ENCODE results near the gene TMEM101.
"Not testable (repeated sequence)": the region's sequence is repeated elsewhere in the genome, so short reads cannot be mapped to it uniquely, and the experiment has no call there.

The TMEM101 gene

DNA sequence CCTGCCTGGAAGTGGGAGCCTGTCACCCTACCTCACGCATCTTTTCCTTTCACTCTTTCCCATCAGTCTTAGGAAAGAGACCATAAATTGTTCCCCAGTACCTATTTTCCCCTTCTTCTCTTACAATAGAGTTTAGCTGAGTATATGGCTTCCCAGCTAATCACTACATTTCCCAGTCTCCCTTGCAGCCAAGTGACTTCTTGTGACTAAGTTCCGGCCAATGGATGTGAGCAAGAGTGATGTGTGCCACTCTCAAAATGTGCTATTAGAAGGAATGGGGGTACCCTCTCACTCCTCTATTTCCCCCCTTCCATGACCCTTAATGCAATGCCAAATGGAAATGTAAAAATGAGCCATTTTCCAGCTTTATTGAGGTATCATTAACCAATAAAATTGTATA is 52.8 kb downstream of the TMEM101 start:
- no peak overlapping the region for H3K4me3 ChIP-seq (IDR thresholded peaks at IDR 0.05; ENCODE audit: insufficient read depth, low read depth, low read length)
- no peak overlapping the region for H3K9ac ChIP-seq
- H3K36me3 ChIP-seq (ENCODE audit: insufficient read depth) = no peaks in the 10 kb centered on the region
- H3K27ac ChIP-seq = no peak overlapping the region
- H3K27me3 ChIP-seq (ENCODE audit: insufficient read depth, low read depth) = no peaks in the 10 kb centered on the region; the same call in 1 of the 2 replicates
- no peaks in the 10 kb centered on the region for H3K4me1 ChIP-seq (ENCODE audit: low read depth, poor library complexity, severe bottlenecking)
- TF ChIP-seq, protein P1, sequence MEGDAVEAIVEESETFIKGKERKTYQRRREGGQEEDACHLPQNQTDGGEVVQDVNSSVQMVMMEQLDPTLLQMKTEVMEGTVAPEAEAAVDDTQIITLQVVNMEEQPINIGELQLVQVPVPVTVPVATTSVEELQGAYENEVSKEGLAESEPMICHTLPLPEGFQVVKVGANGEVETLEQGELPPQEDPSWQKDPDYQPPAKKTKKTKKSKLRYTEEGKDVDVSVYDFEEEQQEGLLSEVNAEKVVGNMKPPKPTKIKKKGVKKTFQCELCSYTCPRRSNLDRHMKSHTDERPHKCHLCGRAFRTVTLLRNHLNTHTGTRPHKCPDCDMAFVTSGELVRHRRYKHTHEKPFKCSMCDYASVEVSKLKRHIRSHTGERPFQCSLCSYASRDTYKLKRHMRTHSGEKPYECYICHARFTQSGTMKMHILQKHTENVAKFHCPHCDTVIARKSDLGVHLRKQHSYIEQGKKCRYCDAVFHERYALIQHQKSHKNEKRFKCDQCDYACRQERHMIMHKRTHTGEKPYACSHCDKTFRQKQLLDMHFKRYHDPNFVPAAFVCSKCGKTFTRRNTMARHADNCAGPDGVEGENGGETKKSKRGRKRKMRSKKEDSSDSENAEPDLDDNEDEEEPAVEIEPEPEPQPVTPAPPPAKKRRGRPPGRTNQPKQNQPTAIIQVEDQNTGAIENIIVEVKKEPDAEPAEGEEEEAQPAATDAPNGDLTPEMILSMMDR (conservative IDR thresholded peaks at IDR 0.05; ENCODE audit: low read depth, low read length) = no peak
- H4K20me1 ChIP-seq (ENCODE audit: insufficient read depth) = no peaks in the 10 kb centered on the region
- H2AFZ ChIP-seq (ENCODE audit: low read depth) = no peak overlapping the region
- no peaks in the 10 kb centered on the region for H3K79me2 ChIP-seq (ENCODE audit: insufficient read depth, low read depth)
- no peak overlapping the region for H3K4me2 ChIP-seq

GRCh38 chr17:43961292-43961691 is 53.5 kb downstream of the TMEM101 start:
- H3K9ac ChIP-seq; H3K36me3 ChIP-seq (ENCODE audit: insufficient read depth); H2AFZ ChIP-seq (ENCODE audit: low read depth); H3K4me2 ChIP-seq; H3K4me3 ChIP-seq (IDR thresholded peaks at IDR 0.05; ENCODE audit: insufficient read depth, low read depth, low read length); H3K79me2 ChIP-seq (ENCODE audit: insufficient read depth, low read depth); H3K4me1 ChIP-seq (ENCODE audit: low read depth, poor library complexity, severe bottlenecking); H4K20me1 ChIP-seq (ENCODE audit: insufficient read depth); H3K27me3 ChIP-seq (ENCODE audit: insufficient read depth, low read depth); H3K27ac ChIP-seq: not testable (repeated sequence)
